ENCODE data around the gene GRID1. TPM values are rescaled to one million over a fixed set of nuclear protein-coding genes. Genes with fewer than 3 reads are reported as not detected.

GRID1 gene
- total and polyA plus RNA-seq, 9 of the 15 experiments (the other 6 are each of a cell fraction or from before 2014, with no cell fraction given), result 0.01 to 7.2 (median 1.2) TPM

DNA sequence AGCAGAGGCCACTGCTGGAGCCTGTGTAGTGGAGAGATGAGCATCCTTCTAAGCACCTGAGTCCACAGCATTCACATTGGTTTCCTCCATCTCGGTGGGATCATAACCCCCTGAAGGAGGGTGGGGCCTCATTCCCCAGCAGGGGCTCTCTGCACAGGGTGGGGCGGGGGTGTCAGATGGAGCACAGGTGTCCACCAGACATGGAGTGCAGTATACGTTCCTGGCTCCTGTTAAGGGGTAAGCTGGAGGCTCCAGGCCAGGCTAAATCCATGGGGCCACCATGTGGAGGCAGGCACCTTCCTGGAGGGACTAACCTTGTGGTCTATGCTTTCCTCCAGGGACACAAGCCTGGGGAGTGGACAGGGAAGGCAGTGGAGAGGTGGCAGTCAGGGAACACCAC lies 252.6 kb downstream of the GRID1 start (continued):
- TF ChIP-seq, protein P1, sequence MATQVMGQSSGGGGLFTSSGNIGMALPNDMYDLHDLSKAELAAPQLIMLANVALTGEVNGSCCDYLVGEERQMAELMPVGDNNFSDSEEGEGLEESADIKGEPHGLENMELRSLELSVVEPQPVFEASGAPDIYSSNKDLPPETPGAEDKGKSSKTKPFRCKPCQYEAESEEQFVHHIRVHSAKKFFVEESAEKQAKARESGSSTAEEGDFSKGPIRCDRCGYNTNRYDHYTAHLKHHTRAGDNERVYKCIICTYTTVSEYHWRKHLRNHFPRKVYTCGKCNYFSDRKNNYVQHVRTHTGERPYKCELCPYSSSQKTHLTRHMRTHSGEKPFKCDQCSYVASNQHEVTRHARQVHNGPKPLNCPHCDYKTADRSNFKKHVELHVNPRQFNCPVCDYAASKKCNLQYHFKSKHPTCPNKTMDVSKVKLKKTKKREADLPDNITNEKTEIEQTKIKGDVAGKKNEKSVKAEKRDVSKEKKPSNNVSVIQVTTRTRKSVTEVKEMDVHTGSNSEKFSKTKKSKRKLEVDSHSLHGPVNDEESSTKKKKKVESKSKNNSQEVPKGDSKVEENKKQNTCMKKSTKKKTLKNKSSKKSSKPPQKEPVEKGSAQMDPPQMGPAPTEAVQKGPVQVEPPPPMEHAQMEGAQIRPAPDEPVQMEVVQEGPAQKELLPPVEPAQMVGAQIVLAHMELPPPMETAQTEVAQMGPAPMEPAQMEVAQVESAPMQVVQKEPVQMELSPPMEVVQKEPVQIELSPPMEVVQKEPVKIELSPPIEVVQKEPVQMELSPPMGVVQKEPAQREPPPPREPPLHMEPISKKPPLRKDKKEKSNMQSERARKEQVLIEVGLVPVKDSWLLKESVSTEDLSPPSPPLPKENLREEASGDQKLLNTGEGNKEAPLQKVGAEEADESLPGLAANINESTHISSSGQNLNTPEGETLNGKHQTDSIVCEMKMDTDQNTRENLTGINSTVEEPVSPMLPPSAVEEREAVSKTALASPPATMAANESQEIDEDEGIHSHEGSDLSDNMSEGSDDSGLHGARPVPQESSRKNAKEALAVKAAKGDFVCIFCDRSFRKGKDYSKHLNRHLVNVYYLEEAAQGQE (IDR thresholded peaks at IDR 0.05; ENCODE audit: borderline replicate concordance), result no peak
- TF ChIP-seq, protein P1 (CRISPR knock-in tag; IDR thresholded peaks at IDR 0.05; ENCODE audit: low read depth), result no peak
- TF ChIP-seq, protein P2, sequence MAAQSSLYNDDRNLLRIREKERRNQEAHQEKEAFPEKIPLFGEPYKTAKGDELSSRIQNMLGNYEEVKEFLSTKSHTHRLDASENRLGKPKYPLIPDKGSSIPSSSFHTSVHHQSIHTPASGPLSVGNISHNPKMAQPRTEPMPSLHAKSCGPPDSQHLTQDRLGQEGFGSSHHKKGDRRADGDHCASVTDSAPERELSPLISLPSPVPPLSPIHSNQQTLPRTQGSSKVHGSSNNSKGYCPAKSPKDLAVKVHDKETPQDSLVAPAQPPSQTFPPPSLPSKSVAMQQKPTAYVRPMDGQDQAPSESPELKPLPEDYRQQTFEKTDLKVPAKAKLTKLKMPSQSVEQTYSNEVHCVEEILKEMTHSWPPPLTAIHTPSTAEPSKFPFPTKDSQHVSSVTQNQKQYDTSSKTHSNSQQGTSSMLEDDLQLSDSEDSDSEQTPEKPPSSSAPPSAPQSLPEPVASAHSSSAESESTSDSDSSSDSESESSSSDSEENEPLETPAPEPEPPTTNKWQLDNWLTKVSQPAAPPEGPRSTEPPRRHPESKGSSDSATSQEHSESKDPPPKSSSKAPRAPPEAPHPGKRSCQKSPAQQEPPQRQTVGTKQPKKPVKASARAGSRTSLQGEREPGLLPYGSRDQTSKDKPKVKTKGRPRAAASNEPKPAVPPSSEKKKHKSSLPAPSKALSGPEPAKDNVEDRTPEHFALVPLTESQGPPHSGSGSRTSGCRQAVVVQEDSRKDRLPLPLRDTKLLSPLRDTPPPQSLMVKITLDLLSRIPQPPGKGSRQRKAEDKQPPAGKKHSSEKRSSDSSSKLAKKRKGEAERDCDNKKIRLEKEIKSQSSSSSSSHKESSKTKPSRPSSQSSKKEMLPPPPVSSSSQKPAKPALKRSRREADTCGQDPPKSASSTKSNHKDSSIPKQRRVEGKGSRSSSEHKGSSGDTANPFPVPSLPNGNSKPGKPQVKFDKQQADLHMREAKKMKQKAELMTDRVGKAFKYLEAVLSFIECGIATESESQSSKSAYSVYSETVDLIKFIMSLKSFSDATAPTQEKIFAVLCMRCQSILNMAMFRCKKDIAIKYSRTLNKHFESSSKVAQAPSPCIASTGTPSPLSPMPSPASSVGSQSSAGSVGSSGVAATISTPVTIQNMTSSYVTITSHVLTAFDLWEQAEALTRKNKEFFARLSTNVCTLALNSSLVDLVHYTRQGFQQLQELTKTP (IDR thresholded peaks at IDR 0.05; ENCODE audit: low read depth in 1 of 2, partially characterized antibody in 2 of 2), result no peak
- TF ChIP-seq GABPB1 (CRISPR knock-in tag; IDR thresholded peaks at IDR 0.05) (no peak), PRPF4 (IDR thresholded peaks at IDR 0.05; ENCODE audit: insufficient read depth, low read depth, low read length, poor library complexity, severe bottlenecking) (no peak), TAF1 (IDR thresholded peaks at IDR 0.05; ENCODE audit: control insufficient read depth, extremely low read depth, insufficient read depth, low read length, severe bottlenecking) (no peak), CBFA2T3 (IDR thresholded peaks at IDR 0.05) (no peak)
